H4 (cell line): ENCODE results near the gene MAPKBP1. TPM values are rescaled to one million over a fixed set of nuclear protein-coding genes. Genes with fewer than 3 reads are reported as not detected.
"Not testable (repeated sequence)": the region's sequence is repeated elsewhere in the genome, so short reads cannot be mapped to it uniquely, and the experiment has no call there.

ENCODE experiments used
- DNase-seq: peaks from one replicate; pipeline ENCODE4 v3.0.0-alpha.2; 2015; ENCODE audit warnings: low spot score
- total RNA-seq: library from RNA; depleted of rRNA; stranded (reverse); fragments of >200 nt; shearing (Covaris generic); gene quantifications from 2 replicates; pipeline ENCODE4 v1.2.3, GENCODE V29; 2014; rRNA removed

MAPKBP1 gene, protein sequence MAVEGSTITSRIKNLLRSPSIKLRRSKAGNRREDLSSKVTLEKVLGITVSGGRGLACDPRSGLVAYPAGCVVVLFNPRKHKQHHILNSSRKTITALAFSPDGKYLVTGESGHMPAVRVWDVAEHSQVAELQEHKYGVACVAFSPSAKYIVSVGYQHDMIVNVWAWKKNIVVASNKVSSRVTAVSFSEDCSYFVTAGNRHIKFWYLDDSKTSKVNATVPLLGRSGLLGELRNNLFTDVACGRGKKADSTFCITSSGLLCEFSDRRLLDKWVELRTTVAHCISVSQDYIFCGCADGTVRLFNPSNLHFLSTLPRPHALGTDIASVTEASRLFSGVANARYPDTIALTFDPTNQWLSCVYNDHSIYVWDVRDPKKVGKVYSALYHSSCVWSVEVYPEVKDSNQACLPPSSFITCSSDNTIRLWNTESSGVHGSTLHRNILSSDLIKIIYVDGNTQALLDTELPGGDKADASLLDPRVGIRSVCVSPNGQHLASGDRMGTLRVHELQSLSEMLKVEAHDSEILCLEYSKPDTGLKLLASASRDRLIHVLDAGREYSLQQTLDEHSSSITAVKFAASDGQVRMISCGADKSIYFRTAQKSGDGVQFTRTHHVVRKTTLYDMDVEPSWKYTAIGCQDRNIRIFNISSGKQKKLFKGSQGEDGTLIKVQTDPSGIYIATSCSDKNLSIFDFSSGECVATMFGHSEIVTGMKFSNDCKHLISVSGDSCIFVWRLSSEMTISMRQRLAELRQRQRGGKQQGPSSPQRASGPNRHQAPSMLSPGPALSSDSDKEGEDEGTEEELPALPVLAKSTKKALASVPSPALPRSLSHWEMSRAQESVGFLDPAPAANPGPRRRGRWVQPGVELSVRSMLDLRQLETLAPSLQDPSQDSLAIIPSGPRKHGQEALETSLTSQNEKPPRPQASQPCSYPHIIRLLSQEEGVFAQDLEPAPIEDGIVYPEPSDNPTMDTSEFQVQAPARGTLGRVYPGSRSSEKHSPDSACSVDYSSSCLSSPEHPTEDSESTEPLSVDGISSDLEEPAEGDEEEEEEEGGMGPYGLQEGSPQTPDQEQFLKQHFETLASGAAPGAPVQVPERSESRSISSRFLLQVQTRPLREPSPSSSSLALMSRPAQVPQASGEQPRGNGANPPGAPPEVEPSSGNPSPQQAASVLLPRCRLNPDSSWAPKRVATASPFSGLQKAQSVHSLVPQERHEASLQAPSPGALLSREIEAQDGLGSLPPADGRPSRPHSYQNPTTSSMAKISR (N-terminal part only)
- total RNA-seq = 4.1 and 4.4 TPM in 2 replicates

DNA sequence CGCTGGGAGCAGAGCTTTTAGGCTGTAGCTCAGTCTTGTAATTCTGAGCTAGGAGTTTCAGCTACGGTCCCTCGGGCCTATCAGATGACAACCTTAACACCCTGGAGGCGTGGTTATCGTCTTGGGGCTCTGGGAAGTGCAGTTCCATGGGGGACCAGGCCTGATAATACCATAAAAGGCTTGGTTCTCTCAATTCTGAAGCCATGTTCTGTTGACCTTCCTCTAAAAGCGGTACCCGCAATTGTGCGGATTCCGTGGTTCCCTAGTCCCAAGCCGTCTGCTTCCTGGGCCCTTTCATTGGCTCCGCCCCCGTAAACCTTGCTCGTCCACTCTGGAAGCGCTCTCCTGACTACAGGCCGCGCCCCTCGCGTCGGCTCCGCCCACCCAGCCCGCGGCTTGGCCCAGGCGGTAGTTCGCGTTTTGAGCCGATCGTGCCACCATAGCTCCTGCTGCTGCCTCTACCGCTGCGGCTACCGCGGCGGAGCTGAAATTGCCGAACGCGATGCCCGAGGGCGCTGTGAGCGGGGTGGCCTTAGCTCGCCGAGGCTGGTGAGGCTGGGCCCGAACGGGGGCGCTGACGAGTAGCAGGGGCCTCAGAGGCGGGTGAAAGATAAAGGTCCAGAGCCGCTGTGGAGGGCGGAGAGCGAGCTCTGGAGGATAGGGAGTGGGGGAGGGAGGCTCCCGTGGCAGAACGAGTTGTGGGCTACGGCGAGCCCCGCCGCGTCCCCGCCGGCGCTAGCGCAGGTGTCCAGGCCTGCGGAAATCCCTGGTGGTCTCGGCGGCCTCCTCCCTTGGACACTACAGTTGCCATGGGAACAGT is at the start of gene MAPKBP1:
TSS of gene MAPKBP1 (plus strand) at position 423 of the 820 bp plus-strand sequence. CDS start 792 bp downstream, outside the sequence.
- DNase-seq = peak; percentile 98

DNA sequence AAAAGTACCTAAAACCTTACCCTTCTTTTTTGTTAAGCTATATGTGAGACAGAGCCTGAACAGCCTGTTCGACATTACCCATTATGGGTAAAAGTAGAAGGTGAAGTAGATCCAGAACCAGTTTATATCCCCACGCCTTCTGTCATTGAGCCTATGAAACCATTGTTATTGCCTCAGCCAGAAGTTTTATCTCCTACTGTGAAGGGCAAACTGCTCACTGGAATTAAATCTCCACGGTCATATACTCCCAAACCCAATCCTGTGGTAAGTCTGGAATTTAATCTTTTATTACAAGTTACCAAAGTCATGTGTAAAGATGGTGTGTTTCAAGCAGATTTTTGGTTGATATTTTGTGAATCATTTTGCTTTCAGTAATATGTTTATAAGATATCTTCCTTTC is 47.1 kb upstream of the MAPKBP1 start:
- DNase-seq = no peak

DNA sequence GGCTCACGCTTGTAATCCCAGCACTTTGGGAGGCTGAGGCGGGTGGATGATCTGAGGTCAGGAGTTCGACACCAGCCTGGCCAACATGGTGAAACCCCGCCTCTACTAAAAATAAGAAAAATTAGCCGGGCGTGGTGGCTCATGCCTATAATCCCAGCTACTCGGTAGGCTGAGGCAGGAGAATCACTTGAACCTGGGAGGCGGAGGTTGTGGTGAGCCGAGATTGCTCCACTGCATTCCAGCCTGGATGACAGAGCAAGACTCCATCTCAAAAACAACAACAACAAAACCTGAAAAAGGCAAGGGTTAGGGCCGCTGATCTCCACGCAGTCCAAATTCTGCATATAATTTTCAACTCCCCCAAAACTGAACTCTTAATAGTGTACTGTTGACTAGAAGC is 46.2 kb upstream of the MAPKBP1 start:
- not testable (repeated sequence) for DNase-seq

DNA sequence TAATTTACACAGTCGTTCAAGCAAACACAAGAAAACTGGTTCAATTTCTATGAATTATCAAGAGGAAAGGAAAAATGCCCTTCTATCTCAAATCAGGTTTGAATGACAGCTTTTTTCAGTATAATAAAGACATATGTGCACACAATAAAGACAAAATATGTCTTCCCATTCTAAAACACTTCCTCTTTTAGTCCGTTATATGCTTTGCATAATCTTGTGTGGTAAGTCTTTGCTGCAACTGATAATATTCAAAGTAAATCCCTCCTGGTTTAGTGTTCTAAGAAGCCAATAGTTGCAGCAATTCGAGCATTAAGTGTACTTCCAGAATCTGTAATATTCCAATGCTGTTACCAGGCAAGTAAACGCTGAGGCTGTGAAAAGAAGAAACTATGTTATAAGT is 43.7 kb upstream of the MAPKBP1 start:
- DNase-seq = no peak

DNA sequence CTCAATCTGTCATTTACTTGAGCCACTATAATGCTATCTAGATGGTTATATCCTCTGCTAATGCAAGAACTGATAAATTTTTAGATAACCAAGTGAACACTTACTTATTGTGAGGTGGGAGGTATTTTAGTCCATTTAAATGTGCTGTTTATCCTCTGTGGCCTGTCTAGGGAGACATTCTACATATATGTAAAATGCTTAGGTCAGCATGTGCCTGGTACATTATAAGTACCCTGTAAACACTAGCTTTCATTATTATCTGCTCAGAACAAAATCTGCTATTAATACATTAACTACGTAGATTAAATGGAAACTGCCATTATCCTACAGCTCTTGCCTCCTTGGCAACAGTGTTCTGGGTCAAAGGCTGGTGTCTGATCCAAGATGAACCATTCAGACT is 41.8 kb upstream of the MAPKBP1 start:
- no peak for DNase-seq

DNA sequence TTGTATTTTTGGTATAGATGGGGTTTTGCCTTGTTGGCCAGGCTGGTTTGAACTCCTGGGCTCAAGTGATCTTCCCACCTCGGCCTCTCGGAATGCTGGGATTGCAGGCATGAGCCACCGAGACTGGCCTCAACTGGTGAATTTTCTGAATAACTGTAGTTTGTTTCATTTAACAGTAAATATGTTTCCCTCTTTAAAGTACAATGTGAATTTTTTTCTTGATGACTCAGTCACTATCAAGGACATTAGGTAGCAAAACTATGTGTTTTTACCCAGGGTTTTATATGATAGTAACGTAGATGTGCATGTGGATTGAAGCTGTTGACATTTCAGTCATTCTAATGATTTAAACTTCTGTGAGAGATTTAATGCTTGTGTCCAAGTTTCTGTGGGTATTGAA is 40.2 kb upstream of the MAPKBP1 start:
- no peak for DNase-seq

DNA sequence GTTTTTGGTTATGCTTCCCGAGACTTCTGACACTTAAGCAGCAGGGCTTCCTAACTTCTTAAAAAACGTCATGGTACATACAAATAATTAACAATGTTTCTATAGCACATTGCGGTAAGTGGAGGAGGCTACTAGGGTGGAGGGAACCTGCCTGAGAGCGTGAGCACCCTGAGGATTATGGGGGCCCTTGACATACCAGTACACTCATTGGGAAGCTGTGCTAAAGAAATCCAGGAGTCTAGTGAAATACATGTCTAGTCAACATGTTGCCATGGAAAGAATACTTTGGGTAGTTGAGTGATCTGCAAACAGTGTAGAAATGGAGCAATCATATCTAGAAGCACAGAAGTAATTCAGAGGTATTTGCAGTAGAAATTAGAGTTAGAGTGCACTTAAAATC is 39.2 kb upstream of the MAPKBP1 start:
- DNase-seq = no peak

DNA sequence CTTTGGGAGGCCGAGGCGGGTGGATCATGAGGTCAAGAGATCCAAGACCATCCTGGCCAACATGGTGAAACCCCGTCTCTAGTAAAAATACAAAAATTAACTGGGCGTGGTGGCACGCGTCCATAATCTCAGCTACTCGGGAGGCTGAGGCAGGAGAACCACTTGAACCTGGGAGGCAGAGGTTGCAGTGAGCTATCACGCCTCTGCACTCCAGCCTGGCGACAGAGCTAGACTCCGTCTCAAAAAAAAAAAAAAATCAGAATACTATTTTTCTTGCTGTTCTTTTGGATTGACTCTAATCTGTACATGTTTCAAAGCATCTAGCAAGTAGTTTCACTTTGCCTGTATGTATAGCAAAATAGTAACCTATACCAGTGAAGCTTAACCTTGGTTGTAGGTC is 38.8 kb upstream of the MAPKBP1 start:
- not testable (repeated sequence) for DNase-seq

DNA sequence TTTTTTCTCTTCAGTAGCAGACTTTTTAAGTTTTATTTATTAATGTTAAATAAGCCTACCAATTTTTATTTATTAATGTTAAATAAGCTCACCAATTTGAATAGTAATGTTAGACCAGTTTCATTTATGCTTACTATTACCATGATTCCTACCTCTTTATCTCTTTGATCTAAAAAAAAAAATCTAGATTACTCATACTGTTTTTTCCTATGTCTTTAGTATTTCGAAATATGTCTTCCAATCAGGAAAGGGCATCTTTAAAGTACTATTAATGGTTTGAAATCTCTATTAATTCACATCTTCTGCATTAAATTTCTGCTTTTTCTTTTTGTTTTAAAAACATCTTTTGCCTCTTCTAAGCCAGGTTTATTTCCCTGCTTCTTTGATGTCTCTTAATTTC is 27.5 kb upstream of the MAPKBP1 start:
- no peak for DNase-seq

DNA sequence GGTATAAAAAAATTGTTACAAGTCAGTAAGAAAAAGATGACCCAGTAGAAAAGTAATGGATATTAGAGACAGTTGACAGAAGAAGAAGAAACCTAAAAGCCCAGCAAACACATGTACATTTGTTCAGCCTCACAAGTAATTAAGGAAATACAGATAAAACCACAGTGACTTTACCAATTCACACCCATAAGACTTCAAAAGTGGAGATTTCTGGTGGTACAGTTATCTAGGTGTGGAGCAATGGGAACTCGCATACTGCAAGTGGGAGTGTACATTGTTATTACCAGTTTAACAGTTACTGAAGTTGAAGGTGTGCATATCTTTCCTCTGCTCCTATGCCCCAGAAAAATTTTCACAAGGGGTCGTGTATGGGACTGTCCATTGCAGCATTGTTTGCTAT is 18.1 kb upstream of the MAPKBP1 start:
- DNase-seq = no peak

DNA sequence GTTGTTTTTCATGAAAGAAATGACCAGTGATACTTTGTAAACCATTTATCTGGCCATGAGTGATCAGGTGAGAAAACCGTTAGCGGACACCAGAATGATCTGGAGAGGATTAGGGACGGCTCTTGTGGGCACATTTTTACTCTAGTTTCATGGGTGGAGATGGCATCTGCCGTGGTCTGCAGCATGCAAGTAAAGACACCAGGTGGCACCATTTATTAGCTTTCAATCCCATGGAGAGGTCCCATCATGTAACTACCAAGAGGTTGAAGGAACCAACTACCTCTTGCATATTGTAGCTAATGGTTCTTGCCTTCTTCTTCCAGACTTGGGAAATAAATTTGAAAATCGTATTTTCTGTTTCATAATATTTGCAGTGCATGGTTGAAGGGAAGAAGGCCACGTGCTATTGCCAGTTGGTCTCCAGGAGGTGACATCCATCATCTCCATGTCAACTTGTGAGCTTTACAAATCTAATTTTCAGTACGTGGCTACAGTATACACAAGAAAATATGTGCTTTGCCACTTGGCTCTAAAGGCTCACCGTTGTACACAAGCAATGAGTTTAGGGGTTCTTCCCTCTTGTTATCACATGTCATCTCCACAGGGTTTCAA is 1.5 kb upstream of the MAPKBP1 start:
- peak; percentile 73 for DNase-seq

DNA sequence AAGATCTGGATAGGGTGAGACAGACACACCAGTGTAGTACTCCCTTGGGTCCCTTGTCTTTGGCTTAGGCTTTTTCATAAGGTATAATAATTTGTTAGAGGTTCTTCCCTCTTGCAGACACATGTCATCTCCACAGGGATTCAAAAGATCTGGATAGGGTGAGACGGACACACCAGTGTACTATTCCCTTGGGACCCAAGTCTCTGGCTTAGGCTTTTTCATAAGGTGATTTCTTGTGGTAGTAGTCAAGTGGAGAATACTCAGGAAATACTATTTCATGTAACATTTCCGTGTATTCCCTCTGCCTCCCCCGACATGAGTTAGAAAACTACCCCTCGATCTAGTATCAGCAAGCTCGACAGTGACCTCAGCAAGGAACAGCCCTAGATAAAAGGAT is 954 bp upstream of the MAPKBP1 start:
- DNase-seq = no peak

DNA sequence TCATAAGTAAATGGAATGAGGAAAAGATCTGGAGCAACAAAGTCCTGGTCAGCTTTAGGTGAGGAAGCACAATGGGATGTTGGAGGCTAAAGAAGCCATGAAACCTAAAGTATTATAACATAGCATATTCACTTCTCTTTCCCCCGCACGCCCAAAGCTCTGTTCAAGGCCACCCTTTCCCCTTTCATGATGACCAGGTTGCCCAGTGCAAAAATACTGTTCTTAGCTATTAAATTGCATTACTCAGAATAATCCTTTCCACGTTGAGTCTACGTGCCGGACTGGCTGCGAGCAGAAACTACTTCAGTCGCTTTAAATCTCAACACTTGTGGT is 589 bp upstream of the MAPKBP1 start:
- DNase-seq = no peak

DNA sequence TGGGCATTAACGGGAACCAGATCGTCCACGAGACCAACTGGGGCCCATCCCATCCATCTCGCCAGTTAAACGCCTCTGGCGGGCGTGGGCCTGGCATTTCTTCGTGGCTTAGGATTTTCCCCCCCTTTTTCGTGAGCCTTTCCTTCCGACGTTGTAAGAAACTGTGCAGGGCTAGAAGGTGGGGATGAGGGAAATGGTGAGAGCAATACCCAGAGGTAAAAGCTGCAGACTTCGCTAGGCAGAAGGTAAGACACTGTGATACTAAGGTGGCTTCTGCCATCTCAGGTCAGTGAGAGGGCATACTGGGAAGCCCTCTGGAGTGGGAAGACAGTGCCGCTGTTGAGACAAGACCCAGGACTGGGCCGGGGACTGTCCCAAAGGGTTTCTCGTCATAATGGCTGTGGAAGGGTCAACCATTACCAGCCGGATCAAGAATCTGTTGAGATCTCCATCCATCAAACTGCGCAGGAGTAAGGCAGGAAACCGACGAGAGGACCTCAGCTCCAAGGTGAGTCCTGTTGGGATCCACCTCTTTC is 666 bp downstream of the MAPKBP1 start:
- no peak for DNase-seq

DNA sequence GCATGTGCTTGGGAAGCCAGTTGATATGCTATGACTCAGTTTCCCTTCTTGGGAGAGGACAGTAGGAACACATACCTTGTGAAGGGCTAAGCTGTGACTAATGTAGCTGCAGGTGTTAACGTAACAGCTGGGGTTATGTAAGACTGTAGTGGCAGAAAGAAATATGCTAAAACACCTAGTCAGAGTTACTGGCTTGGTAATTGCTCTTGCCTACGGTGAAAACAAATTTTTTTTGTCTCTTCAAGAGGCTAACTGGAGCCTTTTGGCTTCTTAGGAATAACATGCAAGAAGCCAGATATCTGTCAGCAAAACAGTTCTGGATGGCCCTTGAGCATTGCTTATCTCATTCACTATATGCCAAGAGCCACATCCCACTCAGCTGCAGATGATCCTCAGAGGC is 1.4 kb downstream of the MAPKBP1 start:
- no peak for DNase-seq

DNA sequence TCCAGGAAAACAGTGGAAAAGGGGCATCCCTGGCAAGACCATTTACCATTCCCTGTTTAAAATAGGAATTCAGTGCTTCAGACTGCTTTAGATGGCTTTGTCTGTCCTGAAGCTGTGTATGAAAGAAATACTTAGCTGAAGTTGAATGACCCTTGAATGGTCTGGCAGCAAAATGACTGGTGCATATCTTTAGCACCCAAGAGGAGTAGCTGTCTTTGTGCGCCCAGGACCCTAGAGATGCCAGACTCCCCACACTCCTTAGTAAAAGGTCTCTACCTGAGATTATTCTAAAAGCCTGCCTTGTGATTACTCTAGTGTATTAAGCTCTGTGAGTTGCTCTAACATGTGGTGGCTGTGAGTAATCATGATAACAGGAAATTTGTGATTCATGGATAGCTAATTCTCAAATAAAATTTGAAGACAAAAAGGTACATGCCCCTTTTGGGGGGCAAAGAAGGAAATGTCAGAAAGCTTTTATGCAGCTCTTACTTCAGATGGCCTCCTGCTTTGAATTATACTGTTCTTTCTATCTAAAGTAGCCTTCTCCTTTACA is 3.2 kb downstream of the MAPKBP1 start:
- no peak for DNase-seq

DNA sequence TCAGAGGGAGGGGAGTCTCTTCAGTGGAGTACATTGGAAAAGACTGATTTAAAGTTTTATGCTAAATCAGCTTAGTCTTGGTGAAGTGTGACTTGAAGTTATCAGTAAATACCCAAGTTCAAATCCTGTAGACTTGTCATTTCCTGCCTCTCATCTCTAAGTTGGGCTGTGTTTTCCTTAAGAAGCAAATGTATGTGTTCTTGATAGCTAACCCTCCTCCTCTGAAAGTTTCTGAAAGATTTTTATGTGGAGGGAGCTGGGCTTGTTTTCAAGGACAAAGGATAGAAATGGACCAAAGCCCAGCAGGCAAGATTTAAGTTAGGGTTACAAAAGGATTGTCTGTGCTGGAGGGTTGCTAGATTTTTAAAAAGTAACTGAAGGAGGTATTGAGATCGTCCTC is 4.2 kb downstream of the MAPKBP1 start:
- DNase-seq = no peak

DNA sequence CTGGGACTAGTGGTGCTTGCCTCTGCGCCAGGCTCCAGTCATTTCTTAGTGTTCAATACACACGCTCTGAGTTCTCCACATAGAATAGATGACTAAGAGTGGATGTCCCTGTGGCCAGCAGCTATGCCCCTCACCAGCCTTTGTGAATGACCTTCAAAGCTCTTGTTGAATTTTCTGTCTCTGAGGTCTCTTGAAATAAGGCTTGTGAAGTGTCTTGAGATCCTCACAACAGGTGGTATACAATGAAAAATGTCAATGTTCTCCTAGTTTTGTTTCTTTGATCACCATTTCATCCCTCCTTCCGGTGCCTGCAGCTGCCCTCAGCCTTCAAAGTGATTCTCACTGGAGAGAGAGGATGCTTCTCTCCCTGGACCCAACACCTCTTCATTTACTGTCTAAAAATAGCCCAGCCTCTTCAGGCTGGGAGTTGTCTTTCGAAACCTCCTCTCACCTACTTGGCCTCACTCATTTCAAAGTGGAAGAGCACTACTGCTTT is 5.4 kb downstream of the MAPKBP1 start:
- no peak for DNase-seq

DNA sequence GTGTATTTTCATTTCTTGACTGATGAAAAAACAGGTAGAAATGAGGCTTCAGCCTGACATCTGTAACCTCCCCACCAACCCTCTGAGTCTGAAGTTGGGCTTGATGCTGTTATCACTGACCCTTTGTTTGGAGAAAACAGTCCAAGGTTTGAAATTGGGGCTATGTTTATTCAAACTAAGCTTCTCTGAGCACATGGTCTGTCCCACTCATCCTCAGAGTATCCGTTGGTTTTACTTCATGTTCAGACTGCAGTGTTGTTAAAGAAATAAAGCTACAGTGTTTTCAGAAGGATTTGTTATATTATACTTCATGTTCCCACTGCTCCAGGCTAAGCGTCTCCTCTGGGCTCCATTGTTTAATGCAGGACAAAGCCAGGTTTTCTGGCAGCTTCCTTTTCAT is 6.0 kb downstream of the MAPKBP1 start:
- no peak for DNase-seq

DNA sequence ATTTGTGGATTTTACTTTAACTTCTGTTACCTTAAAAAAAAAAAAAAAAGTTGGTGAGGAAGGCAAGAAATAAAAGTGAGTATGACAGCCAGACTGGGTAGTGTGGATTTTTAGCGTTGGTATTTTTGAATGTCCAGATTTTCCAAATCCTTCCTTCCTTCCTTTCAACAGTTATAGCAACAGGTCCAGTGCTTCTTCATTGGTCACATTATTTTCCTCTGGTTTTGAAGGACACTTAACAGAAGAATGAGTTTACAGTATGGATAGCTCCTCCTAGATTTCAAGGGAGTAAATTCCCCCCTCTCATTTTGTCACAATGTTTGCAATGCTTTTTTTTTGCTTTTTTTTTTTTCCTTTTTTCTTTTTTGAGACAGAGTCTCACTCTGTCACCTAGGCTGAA is 6.4 kb downstream of the MAPKBP1 start:
- DNase-seq = no peak
